PFSK-1 (cell line): ENCODE results near the gene CS.

Experiments
- FOXP2 ChIP-seq: optimal IDR thresholded peaks from 2 replicates; pipeline ENCODE3; 2011; ENCODE audit warnings: borderline replicate concordance, control low read depth, inconsistent platforms; ENCODE audit not compliant: insufficient read depth; ENCODE audit errors: extremely low read length, extremely low read depth
- POLR2AphosphoS5 ChIP-seq: IDR thresholded peaks from 2 replicates; pipeline ENCODE4 v1.6.1; 2012; ENCODE audit warnings: low read depth, mild to moderate bottlenecking, control low read depth, low read length, moderate library complexity
- SIN3A ChIP-seq: IDR thresholded peaks from 2 replicates; pipeline ENCODE4 v1.6.1; 2012; ENCODE audit warnings: mild to moderate bottlenecking, low read length, moderate library complexity, borderline replicate concordance; ENCODE audit not compliant: insufficient read depth
- TAF1 ChIP-seq: IDR thresholded peaks from 2 replicates; pipeline ENCODE4 v1.6.1; 2012; ENCODE audit warnings: low read length, control low read depth, borderline replicate concordance; ENCODE audit not compliant: insufficient read depth
- TF ChIP-seq, protein P1 (sequence below), 2 experiments: IDR thresholded peaks; 2 replicates each; pipeline versions ENCODE4 v1.6.1 to v1.8.0; 2011 to 2012; ENCODE audit warnings: low read depth in 2 of 2, low read length in 2 of 2, control low read depth in 1 of 2, inconsistent platforms in 1 of 2, mild to moderate bottlenecking in 1 of 2, moderate library complexity in 1 of 2; ENCODE audit not compliant: insufficient read depth in 1 of 2

The CS gene

DNA sequence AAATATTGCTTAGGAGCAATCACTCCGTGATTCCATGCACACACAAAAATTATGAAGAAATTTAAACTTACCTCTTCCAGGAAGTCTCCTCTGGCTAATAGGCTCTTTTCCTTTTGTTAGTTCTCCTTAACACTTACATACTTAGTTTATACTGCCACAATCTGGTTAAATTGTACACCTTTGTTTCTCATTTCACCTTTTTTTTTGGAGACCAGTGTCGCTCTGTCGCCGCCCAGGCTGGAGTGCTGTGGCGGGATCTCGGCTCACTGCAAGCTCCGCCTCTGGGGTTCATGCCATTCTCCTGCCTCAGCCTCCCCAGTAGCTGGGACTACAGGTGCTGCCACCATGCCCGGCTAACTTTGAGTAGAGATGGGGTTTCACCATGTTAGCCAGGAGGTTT is 39.8 kb downstream of the CS start:
- TF ChIP-seq FOXP2 (no peak), SIN3A (no peak), POLR2AphosphoS5 (no peak), TAF1 (no peak)
- TF ChIP-seq, protein P1, sequence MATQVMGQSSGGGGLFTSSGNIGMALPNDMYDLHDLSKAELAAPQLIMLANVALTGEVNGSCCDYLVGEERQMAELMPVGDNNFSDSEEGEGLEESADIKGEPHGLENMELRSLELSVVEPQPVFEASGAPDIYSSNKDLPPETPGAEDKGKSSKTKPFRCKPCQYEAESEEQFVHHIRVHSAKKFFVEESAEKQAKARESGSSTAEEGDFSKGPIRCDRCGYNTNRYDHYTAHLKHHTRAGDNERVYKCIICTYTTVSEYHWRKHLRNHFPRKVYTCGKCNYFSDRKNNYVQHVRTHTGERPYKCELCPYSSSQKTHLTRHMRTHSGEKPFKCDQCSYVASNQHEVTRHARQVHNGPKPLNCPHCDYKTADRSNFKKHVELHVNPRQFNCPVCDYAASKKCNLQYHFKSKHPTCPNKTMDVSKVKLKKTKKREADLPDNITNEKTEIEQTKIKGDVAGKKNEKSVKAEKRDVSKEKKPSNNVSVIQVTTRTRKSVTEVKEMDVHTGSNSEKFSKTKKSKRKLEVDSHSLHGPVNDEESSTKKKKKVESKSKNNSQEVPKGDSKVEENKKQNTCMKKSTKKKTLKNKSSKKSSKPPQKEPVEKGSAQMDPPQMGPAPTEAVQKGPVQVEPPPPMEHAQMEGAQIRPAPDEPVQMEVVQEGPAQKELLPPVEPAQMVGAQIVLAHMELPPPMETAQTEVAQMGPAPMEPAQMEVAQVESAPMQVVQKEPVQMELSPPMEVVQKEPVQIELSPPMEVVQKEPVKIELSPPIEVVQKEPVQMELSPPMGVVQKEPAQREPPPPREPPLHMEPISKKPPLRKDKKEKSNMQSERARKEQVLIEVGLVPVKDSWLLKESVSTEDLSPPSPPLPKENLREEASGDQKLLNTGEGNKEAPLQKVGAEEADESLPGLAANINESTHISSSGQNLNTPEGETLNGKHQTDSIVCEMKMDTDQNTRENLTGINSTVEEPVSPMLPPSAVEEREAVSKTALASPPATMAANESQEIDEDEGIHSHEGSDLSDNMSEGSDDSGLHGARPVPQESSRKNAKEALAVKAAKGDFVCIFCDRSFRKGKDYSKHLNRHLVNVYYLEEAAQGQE (IDR thresholded peaks at IDR 0.05; ENCODE audit: insufficient read depth in 1 of 2, low read depth in 2 of 2, low read length in 2 of 2), result no peak

DNA sequence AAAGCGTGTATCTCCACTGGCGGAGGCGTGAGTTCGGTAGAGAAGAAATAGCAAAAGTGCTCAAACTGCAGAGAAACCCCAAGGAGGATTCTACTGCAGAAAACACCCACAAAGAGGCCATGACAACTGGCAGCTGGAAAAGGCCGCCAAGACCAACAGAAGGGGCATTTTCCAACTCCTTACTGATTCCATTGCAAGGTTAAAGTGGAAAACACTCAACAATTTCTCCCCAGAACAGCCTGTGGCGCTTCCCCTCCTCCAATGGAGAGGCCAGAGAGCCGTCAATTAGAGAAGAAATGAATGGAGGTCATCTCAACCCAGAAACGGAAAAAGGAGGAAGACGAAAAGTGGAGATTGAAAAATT is 41.3 kb downstream of the CS start:
- TF ChIP-seq FOXP2 (no peak), TAF1 (no peak), POLR2AphosphoS5 (no peak), SIN3A (no peak)
- TF ChIP-seq, protein P1 (IDR thresholded peaks at IDR 0.05; ENCODE audit: insufficient read depth in 1 of 2, low read depth in 2 of 2, low read length in 2 of 2), result no peak

GRCh38 chr12:56258068-56258819 is 41.9 kb downstream of the CS start, which contains the start of gene ANKRD52:
Gene ANKRD52, minus strand, starts transcription at chr12:56258384. Its CDS starts 115 bp downstream, at chr12:56258269.
- peak; percentile 69 for TF ChIP-seq POLR2AphosphoS5
- TF ChIP-seq, protein P1 (IDR thresholded peaks at IDR 0.05; ENCODE audit: insufficient read depth in 1 of 2, low read depth in 2 of 2, low read length in 2 of 2), result 0 out of 4 replicates have a peak, but pooled peaks of 1 of the 2 experiments have one; percentile 26
- 0 out of 2 replicates have a peak, but pooled peaks have one; percentile 38 for TF ChIP-seq TAF1
- no peak for TF ChIP-seq FOXP2
- no peak for TF ChIP-seq SIN3A

- TF ChIP-seq FOXP2, result no peak
- TF ChIP-seq TAF1, result no peak
- TF ChIP-seq POLR2AphosphoS5, result no peak; the same call in 1 of the 2 replicates
- TF ChIP-seq, protein P1 (IDR thresholded peaks at IDR 0.05; ENCODE audit: insufficient read depth in 1 of 2, low read depth in 2 of 2, low read length in 2 of 2), result no peak
- TF ChIP-seq SIN3A, result no peak
These were observed 42.6 kb downstream of the CS start for GRCh38 chr12:56257491-56258067.
